ENCODE results near the gene NFKBIE. TPM values are rescaled to one million over a fixed set of nuclear protein-coding genes. Genes with fewer than 3 reads are reported as not detected.

Gene NFKBIE
- total RNA-seq, 1 donor from 2014 or later, result 6.3 TPM

- Histone ChIP-seq H3K9me3 (ENCODE audit: control insufficient read depth in 3 of 3, low read length in 3 of 3) (no peaks in the 10 kb centered on the region), H3K36me3 (ENCODE audit: control insufficient read depth in 3 of 3, insufficient read depth in 3 of 3, low read length in 3 of 3) (peaks cover 69 to 92% (median 86%) of the 10 kb centered on the region in 3 donors), H3K27ac (ENCODE audit: low read depth, low read length) (no peak overlapping the region), H3K4me1 (ENCODE audit: control insufficient read depth in 3 of 3, insufficient read depth in 3 of 3, low read length in 3 of 3) (no peaks in the 10 kb centered on the region), H3K9ac (ENCODE audit: low read depth in 1 of 3, low read length in 3 of 3) (no peak overlapping the region), H3K4me3 (ENCODE audit: low read length in 3 of 3) (no peak overlapping the region), H3K27me3 (ENCODE audit: control insufficient read depth in 3 of 3, insufficient read depth in 3 of 3, low read length in 3 of 3) (no peaks in the 10 kb centered on the region)
Observed at GRCh38 chr6:44306710-44307109, 41.4 kb upstream of the NFKBIE start.

- no peaks in the 10 kb centered on the region for H3K9me3 ChIP-seq (ENCODE audit: control insufficient read depth in 3 of 3, low read length in 3 of 3)
- H3K27ac ChIP-seq (ENCODE audit: low read depth, low read length), result no peak overlapping the region
- H3K36me3 ChIP-seq (ENCODE audit: control insufficient read depth in 3 of 3, insufficient read depth in 3 of 3, low read length in 3 of 3), result peaks cover 69 to 91% (median 88%) of the 10 kb centered on the region in 3 donors
- H3K4me3 ChIP-seq (ENCODE audit: low read length in 3 of 3), result no peak overlapping the region
- H3K9ac ChIP-seq (ENCODE audit: low read depth in 1 of 3, low read length in 3 of 3), result no peak overlapping the region
- H3K4me1 ChIP-seq (ENCODE audit: control insufficient read depth in 3 of 3, insufficient read depth in 3 of 3, low read length in 3 of 3), result no peaks in the 10 kb centered on the region
- no peaks in the 10 kb centered on the region for H3K27me3 ChIP-seq (ENCODE audit: control insufficient read depth in 3 of 3, insufficient read depth in 3 of 3, low read length in 3 of 3)
Observed at GRCh38 chr6:44305200-44305725, 39.9 kb upstream of the NFKBIE start.

GRCh38 chr6:44304282-44305199 is 39.2 kb upstream of the NFKBIE start:
- H3K27ac ChIP-seq (ENCODE audit: low read depth, low read length), result no peak overlapping the region
- no peak overlapping the region for H3K4me3 ChIP-seq (ENCODE audit: low read length in 3 of 3)
- H3K27me3 ChIP-seq (ENCODE audit: control insufficient read depth in 3 of 3, insufficient read depth in 3 of 3, low read length in 3 of 3), result no peaks in the 10 kb centered on the region
- no peak overlapping the region for H3K9ac ChIP-seq (ENCODE audit: low read depth in 1 of 3, low read length in 3 of 3)
- H3K9me3 ChIP-seq (ENCODE audit: control insufficient read depth in 3 of 3, low read length in 3 of 3), result no peaks in the 10 kb centered on the region
- H3K4me1 ChIP-seq (ENCODE audit: control insufficient read depth in 3 of 3, insufficient read depth in 3 of 3, low read length in 3 of 3), result no peaks in the 10 kb centered on the region
- peaks cover 67 to 86% (median 83%) of the 10 kb centered on the region in 3 donors for H3K36me3 ChIP-seq (ENCODE audit: control insufficient read depth in 3 of 3, insufficient read depth in 3 of 3, low read length in 3 of 3)

DNA sequence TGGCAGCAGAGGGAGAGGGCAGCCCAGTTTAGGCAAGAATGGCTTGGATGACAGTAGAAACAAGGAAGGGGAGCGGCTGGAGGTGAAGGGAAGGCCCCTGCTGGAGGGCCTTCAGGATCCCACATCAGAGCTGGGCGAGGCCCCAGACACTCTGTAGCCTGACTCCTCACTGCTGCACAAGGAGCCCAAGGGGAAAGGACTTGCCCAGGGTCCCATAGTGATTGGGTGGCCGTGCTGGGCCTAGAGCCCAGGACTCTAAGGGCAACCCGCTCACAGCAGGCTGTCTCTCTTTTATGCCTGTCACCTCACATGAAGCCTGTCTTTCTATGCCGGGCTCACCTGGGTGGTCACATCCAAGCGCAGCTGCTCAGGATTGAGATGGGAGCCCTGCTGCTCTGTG is 38.5 kb upstream of the NFKBIE start:
- no peaks in the 10 kb centered on the region for H3K27me3 ChIP-seq (ENCODE audit: control insufficient read depth in 3 of 3, insufficient read depth in 3 of 3, low read length in 3 of 3)
- H3K36me3 ChIP-seq (ENCODE audit: control insufficient read depth in 3 of 3, insufficient read depth in 3 of 3, low read length in 3 of 3), result peaks cover 64 to 79% (median 76%) of the 10 kb centered on the region in 3 donors
- H3K9ac ChIP-seq (ENCODE audit: low read depth in 1 of 3, low read length in 3 of 3), result no peak overlapping the region
- no peaks in the 10 kb centered on the region for H3K4me1 ChIP-seq (ENCODE audit: control insufficient read depth in 3 of 3, insufficient read depth in 3 of 3, low read length in 3 of 3)
- H3K9me3 ChIP-seq (ENCODE audit: control insufficient read depth in 3 of 3, low read length in 3 of 3), result no peaks in the 10 kb centered on the region
- no peak overlapping the region for H3K4me3 ChIP-seq (ENCODE audit: low read length in 3 of 3)
- no peak overlapping the region for H3K27ac ChIP-seq (ENCODE audit: low read depth, low read length)

DNA sequence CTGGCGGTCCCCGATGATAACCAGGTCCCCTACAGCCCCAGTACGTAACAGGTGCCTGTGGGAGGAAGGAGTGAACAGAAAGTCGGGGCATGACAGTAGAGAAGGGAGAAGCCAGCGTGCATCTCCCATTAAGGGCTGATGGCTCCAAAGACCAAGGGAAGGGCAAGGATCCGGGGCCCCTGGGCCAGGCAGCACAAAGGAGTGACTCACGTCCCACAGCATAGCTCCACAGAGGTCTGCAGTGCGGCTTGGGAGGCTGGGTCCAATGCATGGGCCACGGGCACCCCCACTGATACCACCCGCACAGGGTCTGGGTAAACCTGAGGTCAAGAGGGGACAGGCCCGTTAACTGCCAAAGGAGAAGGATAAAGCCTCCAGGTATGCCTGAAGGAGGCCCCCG is 37.5 kb upstream of the NFKBIE start:
- no peak overlapping the region for H3K4me3 ChIP-seq (ENCODE audit: low read length in 3 of 3)
- no peak overlapping the region for H3K9ac ChIP-seq (ENCODE audit: low read depth in 1 of 3, low read length in 3 of 3)
- H3K9me3 ChIP-seq (ENCODE audit: control insufficient read depth in 3 of 3, low read length in 3 of 3), result no peaks in the 10 kb centered on the region
- H3K4me1 ChIP-seq (ENCODE audit: control insufficient read depth in 3 of 3, insufficient read depth in 3 of 3, low read length in 3 of 3), result peaks cover 3 to 4% (median 3%) of the 10 kb centered on the region in 3 donors
- peaks cover 63 to 75% (median 72%) of the 10 kb centered on the region in 3 donors for H3K36me3 ChIP-seq (ENCODE audit: control insufficient read depth in 3 of 3, insufficient read depth in 3 of 3, low read length in 3 of 3)
- peaks cover 3 to 7% (median 7%) of the 10 kb centered on the region in 3 donors for H3K27me3 ChIP-seq (ENCODE audit: control insufficient read depth in 3 of 3, insufficient read depth in 3 of 3, low read length in 3 of 3)
- H3K27ac ChIP-seq (ENCODE audit: low read depth, low read length), result no peak overlapping the region

DNA sequence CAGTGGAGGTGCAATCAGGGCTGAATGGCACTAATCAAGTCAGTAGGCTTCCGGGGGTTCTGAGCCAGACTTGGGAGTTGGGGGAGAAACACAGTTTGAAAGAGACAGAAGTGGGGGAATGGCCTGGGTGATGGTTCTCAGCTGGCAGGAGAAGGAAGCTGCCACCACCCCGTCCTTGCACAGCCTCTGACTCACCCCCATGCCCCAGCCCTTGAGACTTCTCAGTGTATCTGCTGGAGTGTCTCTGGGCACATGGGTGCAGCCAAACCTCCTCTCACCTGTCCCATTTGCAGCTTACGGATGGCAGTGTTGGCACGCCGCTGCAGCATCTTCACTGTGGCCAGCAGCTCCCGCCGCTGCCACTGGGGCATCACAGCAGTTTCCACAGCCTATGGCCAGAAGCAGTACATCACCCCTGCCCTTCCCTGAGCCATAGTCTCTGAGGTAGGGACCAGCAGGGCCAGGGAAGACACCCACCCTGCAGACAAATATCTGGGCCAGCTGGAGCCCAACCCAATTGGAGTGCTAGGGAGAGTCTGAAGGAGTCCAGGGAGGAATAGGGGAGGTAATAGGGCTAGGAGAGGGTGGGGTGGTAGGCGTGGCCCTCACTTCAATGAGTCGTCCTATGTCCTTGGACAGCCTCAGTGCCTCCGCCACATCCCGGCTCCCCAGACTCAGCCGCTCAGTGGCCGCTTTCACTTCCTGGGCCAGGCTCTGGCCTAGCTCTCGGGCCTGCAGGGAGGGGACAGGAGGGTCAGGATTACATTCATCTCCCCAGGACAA is 36.6 kb upstream of the NFKBIE start:
- Histone ChIP-seq H3K9ac (ENCODE audit: low read depth in 1 of 3, low read length in 3 of 3) (no peak overlapping the region), H3K27ac (ENCODE audit: low read depth, low read length) (no peak overlapping the region), H3K36me3 (ENCODE audit: control insufficient read depth in 3 of 3, insufficient read depth in 3 of 3, low read length in 3 of 3) (peaks cover 56 to 68% (median 63%) of the 10 kb centered on the region in 3 donors), H3K9me3 (ENCODE audit: control insufficient read depth in 3 of 3, low read length in 3 of 3) (no peaks in the 10 kb centered on the region), H3K4me3 (ENCODE audit: low read length in 3 of 3) (no peak overlapping the region), H3K4me1 (ENCODE audit: control insufficient read depth in 3 of 3, insufficient read depth in 3 of 3, low read length in 3 of 3) (peaks cover 8 to 13% (median 10%) of the 10 kb centered on the region in 3 donors), H3K27me3 (ENCODE audit: control insufficient read depth in 3 of 3, insufficient read depth in 3 of 3, low read length in 3 of 3) (peaks cover 11 to 16% (median 15%) of the 10 kb centered on the region in 3 donors)

DNA sequence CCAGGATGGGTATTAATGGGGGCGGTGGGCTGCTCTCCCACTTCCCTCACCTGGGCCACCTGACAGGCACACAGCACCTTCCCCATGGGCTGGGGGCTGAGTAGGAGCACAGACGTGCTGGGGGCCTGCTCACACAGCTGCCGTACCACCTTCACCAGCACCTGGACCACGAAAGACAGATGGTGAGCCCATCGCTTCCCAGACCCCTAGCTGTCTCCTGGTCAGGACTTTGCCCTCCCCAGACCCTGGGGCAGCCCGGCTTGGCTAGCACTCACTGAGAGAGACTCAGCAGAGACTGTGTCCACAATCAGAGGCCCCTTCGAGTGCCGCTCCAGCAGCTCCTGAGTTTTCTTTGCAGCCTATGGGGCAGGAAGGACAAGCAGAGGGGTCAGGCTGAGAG is 35.8 kb upstream of the NFKBIE start:
- Histone ChIP-seq H3K9me3 (ENCODE audit: control insufficient read depth in 3 of 3, low read length in 3 of 3) (no peaks in the 10 kb centered on the region), H3K36me3 (ENCODE audit: control insufficient read depth in 3 of 3, insufficient read depth in 3 of 3, low read length in 3 of 3) (peaks cover 52 to 60% (median 55%) of the 10 kb centered on the region in 3 donors), H3K27me3 (ENCODE audit: control insufficient read depth in 3 of 3, insufficient read depth in 3 of 3, low read length in 3 of 3) (peaks cover 19 to 25% (median 24%) of the 10 kb centered on the region in 3 donors), H3K27ac (ENCODE audit: low read depth, low read length) (no peak overlapping the region), H3K4me1 (ENCODE audit: control insufficient read depth in 3 of 3, insufficient read depth in 3 of 3, low read length in 3 of 3) (peaks cover 10 to 15% (median 11%) of the 10 kb centered on the region in 3 donors), H3K9ac (ENCODE audit: low read depth in 1 of 3, low read length in 3 of 3) (no peak overlapping the region), H3K4me3 (ENCODE audit: low read length in 3 of 3) (no peak overlapping the region)

- Histone ChIP-seq H3K27ac (ENCODE audit: low read depth, low read length) (no peak overlapping the region), H3K9ac (ENCODE audit: low read depth in 1 of 3, low read length in 3 of 3) (no peak overlapping the region), H3K27me3 (ENCODE audit: control insufficient read depth in 3 of 3, insufficient read depth in 3 of 3, low read length in 3 of 3) (peaks cover 20 to 32% (median 31%) of the 10 kb centered on the region in 3 donors), H3K4me3 (ENCODE audit: low read length in 3 of 3) (no peak overlapping the region), H3K36me3 (ENCODE audit: control insufficient read depth in 3 of 3, insufficient read depth in 3 of 3, low read length in 3 of 3) (peaks cover 45 to 52% (median 47%) of the 10 kb centered on the region in 3 donors), H3K9me3 (ENCODE audit: control insufficient read depth in 3 of 3, low read length in 3 of 3) (no peaks in the 10 kb centered on the region), H3K4me1 (ENCODE audit: control insufficient read depth in 3 of 3, insufficient read depth in 3 of 3, low read length in 3 of 3) (peaks cover 10 to 19% (median 14%) of the 10 kb centered on the region in 3 donors)
Observed at GRCh38 chr6:44300292-44300823, 35.0 kb upstream of the NFKBIE start.

DNA sequence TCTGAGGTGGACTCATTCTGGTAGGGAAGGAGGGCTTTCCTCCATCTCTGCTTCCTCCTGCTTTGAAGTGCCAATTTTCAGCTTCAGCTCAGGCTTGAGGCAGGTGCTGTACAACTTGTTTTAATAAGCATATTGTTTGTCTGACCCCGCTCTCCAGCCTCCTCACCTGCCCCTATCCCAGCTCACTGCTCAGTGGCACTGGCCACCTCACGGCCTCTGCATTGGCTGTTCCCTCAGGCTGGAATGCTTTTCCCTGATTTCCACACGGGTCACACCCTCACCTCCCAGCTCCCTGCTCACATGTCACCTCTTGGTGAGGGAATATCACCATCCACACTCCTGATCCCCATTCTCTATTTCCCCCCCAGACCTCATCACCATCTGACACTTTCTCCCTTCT is 33.5 kb upstream of the NFKBIE start:
- no peak overlapping the region for H3K27ac ChIP-seq (ENCODE audit: low read depth, low read length)
- no peak overlapping the region for H3K4me3 ChIP-seq (ENCODE audit: low read length in 3 of 3)
- peaks cover 10 to 22% (median 18%) of the 10 kb centered on the region in 3 donors for H3K4me1 ChIP-seq (ENCODE audit: control insufficient read depth in 3 of 3, insufficient read depth in 3 of 3, low read length in 3 of 3)
- H3K9me3 ChIP-seq (ENCODE audit: control insufficient read depth in 3 of 3, low read length in 3 of 3), result no peaks in the 10 kb centered on the region
- peaks cover 32 to 38% (median 33%) of the 10 kb centered on the region in 3 donors for H3K36me3 ChIP-seq (ENCODE audit: control insufficient read depth in 3 of 3, insufficient read depth in 3 of 3, low read length in 3 of 3)
- H3K27me3 ChIP-seq (ENCODE audit: control insufficient read depth in 3 of 3, insufficient read depth in 3 of 3, low read length in 3 of 3), result peaks cover 29 to 38% (median 37%) of the 10 kb centered on the region in 3 donors
- H3K9ac ChIP-seq (ENCODE audit: low read depth in 1 of 3, low read length in 3 of 3), result no peak overlapping the region
